HG02763 (cell line): ENCODE data around the gene NT5C3B.

ENCODE experiments used
- ATAC-seq: cut with Tn5 transposase; IDR thresholded peaks from one replicate; pipeline ENCODE4 v1.9.1; 2021; ENCODE audit warnings: mild to moderate bottlenecking, moderate library complexity; ENCODE audit not compliant: unreplicated experiment

The NT5C3B gene

GRCh38 chr17:41811549-41812380 lies 24.3 kb downstream of the NT5C3B start, which contains the start of gene P3H4:
Gene P3H4, minus strand, starts transcription at chr17:41811949. Its CDS starts 34 bp downstream, at chr17:41811915.
- peak; percentile 51 for ATAC-seq

GRCh38 chr17:41810659-41811548 lies 25.1 kb downstream of the NT5C3B start:
- ATAC-seq, result no peak

GRCh38 chr17:41806685-41807445 lies 29.2 kb downstream of the NT5C3B start:
- no peak for ATAC-seq

GRCh38 chr17:41803049-41804020 lies 32.7 kb downstream of the NT5C3B start:
- no peak for ATAC-seq

- no peak for ATAC-seq
These were observed 34.4 kb downstream of the NT5C3B start for GRCh38 chr17:41801374-41802271.

GRCh38 chr17:41800601-41801373 lies 35.2 kb downstream of the NT5C3B start:
- ATAC-seq, result no peak

DNA sequence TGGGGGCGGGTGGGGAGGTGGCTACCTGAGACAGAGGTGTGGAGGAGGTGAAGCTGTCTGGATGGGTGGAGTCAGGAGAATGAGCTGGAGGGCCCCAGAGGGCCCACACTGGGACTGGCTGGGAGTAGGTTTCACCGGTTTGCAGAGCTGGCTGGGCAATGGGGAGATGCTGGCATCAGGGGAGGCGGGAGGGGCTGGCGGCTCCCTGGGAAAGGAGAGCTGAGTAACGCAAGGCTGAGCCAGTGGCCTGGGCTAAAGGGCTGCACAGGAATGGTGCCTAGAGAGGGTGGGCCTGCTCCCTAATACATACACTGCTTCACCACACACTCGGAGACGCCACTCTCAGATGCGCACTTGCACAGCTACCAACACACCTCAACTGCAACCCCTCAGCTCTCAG lies 36.7 kb downstream of the NT5C3B start:
- no peak for ATAC-seq

GRCh38 chr17:41797377-41797776 lies 38.7 kb downstream of the NT5C3B start:
- no peak for ATAC-seq

DNA sequence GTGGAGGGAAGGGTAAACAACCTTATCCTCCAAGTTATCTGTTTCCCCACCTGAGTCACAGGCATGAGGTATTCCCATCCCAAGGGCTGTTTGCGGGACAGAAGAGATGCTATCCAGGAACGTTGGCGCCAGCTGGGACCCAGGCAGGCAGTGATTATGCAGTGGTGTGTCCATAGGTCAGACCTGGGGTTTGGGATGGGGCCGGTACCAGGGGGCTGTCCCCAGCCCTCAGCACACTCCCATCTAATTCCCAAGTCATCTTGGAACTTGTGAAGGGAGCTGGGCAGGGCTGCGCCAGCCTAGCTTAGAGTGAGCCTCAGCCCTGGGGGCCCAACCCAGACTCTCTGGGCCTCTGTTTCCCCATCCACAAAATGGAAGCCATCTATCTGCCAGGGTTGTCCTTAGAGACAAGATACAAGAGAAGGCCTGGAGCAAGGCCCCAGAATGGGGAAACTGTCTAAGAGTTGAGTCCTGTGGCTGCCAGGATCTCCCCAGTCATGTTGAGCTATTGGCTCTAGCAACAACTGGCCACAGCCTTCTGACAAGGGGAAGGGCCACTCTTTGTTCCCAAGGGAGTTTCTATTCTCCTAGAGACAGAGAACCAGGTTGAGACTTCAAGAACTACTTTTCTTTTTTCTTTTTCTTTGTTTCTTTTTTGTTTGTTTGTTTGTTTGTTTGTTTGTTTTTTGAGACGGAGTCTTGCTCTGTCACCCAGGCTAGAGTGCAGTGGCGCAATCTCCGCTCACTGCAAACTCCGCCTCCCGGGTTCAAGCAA lies 39.7 kb downstream of the NT5C3B start:
- ATAC-seq, result no peak

- no peak for ATAC-seq
These were observed 41.5 kb downstream of the NT5C3B start for GRCh38 chr17:41794540-41794975.

DNA sequence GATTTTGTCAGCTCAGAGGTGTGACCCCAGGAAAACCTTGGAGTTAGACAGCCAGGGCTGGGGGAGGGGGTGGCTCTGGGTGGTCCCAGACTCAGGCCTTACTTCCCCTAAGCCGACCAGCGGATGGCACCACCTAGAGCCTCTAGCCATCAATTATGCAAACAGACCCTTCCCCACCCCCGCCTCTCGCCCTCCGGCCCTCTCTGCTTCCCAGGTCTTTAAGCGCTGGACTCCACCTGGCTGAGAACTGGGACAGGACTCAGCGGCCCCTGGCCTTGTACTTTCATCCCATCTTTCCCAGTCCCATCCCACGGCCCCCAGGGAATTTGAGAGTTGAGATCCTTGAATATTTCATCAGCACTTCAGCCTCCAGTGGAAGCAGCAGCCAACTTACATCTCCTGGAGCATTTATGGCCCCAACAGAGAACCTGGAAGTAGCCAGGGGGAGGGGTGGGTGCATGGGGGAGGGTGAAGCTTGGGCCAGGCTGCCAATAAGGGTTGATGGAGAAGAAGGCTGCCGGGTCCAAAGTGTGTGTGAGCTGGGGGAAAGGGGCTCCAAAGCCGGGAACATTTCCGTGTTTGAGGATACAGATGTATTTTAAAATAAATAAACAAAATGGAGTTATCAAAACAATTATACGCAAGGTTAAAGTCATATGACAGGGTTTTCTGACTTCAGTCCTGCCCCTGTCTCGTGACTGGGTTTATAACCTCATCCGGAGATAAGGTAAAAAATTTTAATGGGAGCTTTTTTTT lies 42.1 kb downstream of the NT5C3B start:
- ATAC-seq, result no peak

- no peak for ATAC-seq
These were observed 42.9 kb downstream of the NT5C3B start for GRCh38 chr17:41792845-41793783.

DNA sequence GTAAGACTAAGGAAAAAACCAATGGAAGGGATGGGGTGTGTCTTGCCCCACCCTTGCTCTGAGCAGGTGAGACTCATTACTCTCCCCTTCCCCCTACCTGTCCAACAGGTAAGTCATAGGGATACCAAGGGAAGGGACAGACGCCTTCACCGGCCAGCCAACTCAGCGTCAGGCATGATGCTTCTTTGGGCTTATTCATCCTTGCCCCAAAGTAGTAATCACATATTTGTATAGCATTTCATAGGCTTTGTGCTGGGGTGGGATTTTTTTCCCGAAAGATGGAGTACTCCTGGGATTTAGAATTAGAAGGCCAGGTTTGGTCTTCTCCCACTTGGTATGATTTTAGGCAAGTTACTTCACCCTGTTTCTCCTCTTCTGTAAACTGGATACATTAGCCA lies 49.0 kb downstream of the NT5C3B start:
- no peak for ATAC-seq

GRCh38 chr17:41786227-41787020 lies 49.6 kb downstream of the NT5C3B start, which contains the start of gene JUP:
Gene JUP, minus strand, starts transcription at chr17:41786711. Its CDS starts 14,857 bp downstream, at chr17:41771854.
- ATAC-seq, result peak; percentile 56

- ATAC-seq, result no peak
These were observed 50.2 kb downstream of the NT5C3B start for GRCh38 chr17:41785859-41786226.
